HS-27A (cell line): ENCODE results near the gene SELP.
"Not testable (repeated sequence)": the region's sequence is repeated elsewhere in the genome, so short reads cannot be mapped to it uniquely, and the experiment has no call there.

Experiments
- DNase-seq: peaks from one replicate; pipeline ENCODE4 v3.0.0-alpha.2; 2012; ENCODE audit warnings: low read depth, missing footprints

Gene SELP

DNA sequence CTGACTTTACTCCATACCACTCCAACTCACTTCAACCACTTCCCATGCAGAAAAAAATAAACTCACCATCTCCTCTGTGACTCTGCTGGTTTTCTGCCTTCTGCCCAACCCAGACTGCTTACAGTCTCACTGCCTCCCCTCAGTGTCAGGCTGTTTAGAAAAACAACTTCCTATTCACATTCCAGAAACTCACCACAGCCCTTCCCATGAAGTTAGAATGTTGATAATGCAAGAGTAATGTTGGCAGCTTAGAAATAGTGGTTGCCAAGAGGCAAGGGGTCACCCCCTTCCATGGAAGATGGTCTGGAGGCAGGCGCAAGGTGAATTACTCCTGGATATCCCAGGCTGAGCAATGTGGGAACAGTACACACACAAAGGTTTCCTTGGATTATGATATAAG is at the start of gene SELP:
TSS of gene SELP (minus strand) at position 119 of the 400 bp plus-strand sequence. CDS start at position 69, 50 bp downstream.
- no peak for DNase-seq

GRCh38 chr1:169679692-169680091 is 49.8 kb upstream of the SELP start:
- DNase-seq: no peak

DNA sequence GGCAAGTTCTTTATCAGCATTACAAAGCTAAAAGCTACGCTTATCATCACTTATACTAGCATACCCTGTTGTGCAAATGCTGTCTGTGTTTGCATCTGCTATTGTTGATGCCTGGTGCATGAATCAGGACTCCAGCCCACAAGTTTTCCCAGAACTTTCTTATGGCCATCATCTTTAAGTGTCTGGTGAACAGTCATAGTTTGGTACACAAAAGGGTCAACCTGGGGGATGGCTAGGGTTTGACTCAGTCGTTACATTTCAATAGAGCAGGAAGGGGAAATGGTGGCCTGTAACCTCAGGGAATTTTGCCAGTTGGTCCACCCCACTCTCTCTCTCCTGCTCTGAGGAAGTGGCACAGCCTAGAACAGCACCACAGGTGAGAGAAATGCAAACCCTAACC is 46.1 kb upstream of the SELP start:
- DNase-seq: no peak

- no peak for DNase-seq
Observed at GRCh38 chr1:169670836-169671235, 40.9 kb upstream of the SELP start.

- DNase-seq: not testable (repeated sequence)
Observed at GRCh38 chr1:169670244-169670643, 40.3 kb upstream of the SELP start.

- DNase-seq: not testable (repeated sequence)
Observed at GRCh38 chr1:169667699-169668596, 38.0 kb upstream of the SELP start.

DNA sequence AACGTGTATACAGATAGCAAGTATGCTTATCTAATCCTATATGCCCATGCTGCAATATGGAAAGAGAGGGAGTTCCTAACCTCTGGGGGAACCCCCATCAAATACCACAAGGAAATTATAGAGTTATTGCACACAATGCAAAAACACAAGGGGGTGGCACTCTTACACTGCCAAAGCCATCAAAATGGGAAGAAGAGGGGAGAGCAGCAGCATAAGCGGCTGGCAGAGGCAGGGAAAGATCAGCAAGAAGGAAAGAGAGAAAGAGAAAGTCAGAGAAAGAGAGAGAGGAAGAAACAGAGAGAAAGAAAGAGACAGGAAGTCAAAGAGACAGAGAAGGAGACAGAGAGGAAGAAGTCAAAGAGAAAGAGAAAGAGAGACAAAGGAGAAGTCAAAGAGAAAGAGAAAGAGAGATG is 37.3 kb upstream of the SELP start:
- DNase-seq: not testable (repeated sequence)

- DNase-seq: not testable (repeated sequence)
Observed at GRCh38 chr1:169662680-169663079, 32.8 kb upstream of the SELP start.

DNA sequence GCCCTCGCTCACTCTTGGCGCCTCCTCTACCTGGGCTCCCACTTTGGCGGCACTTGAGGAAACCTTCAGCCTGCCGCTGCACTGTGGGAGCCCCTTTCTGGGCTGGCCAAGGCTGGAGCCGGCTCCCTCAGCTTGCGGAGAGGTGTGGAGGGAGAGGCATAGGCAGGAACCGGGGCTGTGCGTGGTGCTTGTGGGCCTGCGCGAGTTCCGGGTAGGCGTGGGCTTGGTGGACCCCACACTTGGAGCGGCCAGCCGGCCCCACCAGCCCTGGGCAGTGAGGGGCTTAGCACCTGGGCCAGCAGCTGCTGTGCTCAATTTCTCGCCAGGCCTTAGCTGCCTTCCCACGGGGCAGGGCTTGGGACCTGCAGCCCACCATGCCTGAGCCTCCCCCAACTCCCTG is 31.1 kb upstream of the SELP start:
- DNase-seq: not testable (repeated sequence)

DNA sequence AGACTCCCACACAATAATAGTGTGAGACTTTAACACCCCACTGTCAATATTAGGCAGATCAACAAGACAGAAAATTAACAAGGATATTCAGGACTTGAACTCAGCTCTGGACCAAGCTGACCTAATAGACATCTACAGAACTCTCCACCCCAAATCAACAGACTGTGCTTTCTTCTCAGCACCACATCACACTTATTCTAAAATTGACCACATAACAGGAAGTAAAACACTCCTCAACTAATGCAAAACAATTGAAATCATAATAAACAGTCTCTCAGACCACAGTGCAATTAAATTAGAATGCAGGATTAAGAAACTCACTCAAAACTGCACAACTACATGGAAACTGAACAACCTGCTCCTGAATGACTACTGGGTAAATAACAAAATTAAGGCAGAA is 28.9 kb upstream of the SELP start:
- not testable (repeated sequence) for DNase-seq

GRCh38 chr1:169653873-169654272 is 23.9 kb upstream of the SELP start:
- DNase-seq: no peak

- no peak for DNase-seq
Observed at GRCh38 chr1:169651035-169651434, 21.1 kb upstream of the SELP start.

DNA sequence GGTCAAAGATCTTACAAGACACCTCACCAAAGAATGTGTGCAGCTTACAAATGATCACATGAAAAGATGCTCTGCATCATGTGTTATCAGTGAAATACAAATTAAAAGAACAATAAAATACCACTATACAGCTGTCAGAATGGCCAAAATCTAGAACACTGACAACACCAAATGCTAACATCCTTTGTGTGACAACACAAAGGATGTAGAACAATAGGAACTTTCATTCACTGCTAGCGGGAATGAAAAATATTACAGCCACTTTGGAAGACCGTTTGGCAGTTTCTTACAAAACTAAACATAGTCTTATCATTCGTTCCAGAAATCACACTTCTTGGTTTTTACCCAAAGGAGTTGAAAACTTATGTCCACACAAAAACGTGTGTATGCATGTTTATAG is 20.6 kb upstream of the SELP start:
- no peak for DNase-seq

DNA sequence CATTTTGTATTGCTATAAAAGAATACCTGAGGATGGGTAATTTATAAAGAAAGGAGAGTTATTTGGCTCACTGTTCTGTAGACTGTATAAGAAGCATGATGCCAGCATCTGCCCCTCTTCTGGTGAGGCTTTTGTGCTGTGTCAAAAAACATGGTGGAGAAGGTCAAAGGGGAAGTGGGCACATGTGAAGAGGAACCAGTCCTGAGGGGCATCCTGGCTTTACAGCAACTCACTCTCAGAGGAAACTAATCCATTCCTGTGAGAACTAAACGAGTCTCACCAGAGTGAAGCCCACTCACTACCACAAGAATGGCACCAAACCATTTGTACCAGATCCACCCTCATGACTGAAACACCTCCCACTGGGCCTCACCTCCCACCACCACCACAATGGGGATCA is 18.8 kb upstream of the SELP start:
- no peak for DNase-seq

- DNase-seq: no peak
Observed at GRCh38 chr1:169648187-169648586, 18.3 kb upstream of the SELP start.

- no peak for DNase-seq
Observed at GRCh38 chr1:169647512-169647911, 17.6 kb upstream of the SELP start.

DNA sequence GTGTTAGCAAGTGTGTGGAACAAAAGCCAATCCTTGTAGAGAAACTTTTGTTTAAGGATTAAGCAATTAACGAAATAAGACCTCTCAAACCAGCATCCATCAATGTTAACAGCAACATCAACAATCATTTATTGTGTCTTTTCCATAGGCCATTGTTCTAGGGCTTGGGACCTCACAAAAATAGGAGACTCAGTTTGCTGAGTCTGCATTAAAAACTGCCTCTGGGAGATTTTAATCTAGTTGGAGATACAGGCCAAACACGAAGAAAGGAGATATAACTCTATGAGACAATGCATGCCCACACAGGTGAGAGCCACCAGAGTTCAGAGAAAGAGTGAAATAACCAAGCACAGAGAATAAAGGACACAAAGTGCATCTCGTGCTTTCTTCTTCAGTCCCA is 14.4 kb upstream of the SELP start:
- no peak for DNase-seq

DNA sequence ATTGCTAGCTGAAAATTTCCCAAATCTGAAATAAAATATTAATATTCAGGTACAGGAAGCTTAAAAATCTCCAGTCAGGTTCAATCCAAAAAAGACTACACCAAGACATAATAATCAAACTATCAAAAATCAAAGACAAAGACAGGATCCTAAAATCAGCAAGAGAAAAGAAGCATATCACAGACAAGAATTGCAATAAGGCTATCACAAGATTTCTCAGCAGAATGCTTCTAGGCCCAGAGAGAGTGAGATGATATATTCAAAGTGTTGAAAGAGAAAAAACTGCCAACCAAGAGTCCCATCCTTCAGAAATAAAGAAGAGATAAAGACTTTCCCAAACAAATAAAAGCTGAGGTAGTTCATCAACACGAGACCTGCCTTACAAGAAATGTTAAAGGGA is 5.0 kb upstream of the SELP start:
- DNase-seq: no peak

DNA sequence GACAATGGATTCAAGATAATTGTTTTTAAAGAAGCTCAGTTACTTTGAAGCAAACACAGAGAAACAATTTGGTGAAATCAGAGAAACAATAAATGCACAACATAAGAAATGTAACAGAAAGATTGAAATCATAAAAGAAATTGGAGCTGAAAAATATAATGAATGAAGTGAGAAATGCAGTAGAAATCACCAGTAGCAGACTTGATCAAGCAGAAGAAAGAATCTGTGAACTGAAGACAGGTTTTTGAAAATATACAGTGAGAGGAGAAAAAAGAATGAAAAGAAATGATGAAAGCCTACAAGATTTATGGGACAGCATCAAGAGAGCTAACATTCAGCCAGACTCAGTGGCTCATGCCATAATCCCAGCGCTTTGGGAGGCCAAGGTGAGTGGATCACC is 4.2 kb upstream of the SELP start:
- no peak for DNase-seq

- DNase-seq: no peak
Observed at GRCh38 chr1:169631249-169631648, 1.3 kb upstream of the SELP start.

DNA sequence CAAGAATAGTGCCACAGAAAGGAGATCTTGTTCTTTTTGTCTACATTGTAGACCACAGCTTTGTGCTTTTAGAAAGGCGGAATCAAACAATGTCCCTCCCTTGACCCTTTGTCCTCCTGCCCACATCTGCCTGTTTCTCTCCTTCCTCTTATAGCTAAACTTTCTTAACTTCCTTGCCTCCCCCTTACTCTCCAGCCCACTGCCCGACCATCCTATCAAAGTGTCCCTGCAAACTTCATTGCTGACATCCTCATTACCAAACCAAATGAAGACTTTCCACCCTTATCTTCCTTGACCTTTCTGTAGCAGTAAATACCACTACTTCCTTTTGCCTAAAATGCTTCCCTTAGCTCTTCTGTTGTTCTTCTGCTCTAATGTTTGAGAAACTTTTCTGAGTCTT is 5.0 kb downstream of the SELP start:
- no peak for DNase-seq

- DNase-seq: no peak
Observed at GRCh38 chr1:169624122-169624521, 5.8 kb downstream of the SELP start.

- DNase-seq: no peak
Observed at GRCh38 chr1:169623132-169623926, 6.6 kb downstream of the SELP start.
